HG03354 (cell line): ENCODE results near the gene STON2.

Source experiments
- ATAC-seq: cut with Tn5 transposase; IDR thresholded peaks from one replicate; pipeline ENCODE4 v1.9.1; 2021; ENCODE audit warnings: mild to moderate bottlenecking; ENCODE audit not compliant: unreplicated experiment, poor library complexity, severe bottlenecking

Gene STON2

DNA sequence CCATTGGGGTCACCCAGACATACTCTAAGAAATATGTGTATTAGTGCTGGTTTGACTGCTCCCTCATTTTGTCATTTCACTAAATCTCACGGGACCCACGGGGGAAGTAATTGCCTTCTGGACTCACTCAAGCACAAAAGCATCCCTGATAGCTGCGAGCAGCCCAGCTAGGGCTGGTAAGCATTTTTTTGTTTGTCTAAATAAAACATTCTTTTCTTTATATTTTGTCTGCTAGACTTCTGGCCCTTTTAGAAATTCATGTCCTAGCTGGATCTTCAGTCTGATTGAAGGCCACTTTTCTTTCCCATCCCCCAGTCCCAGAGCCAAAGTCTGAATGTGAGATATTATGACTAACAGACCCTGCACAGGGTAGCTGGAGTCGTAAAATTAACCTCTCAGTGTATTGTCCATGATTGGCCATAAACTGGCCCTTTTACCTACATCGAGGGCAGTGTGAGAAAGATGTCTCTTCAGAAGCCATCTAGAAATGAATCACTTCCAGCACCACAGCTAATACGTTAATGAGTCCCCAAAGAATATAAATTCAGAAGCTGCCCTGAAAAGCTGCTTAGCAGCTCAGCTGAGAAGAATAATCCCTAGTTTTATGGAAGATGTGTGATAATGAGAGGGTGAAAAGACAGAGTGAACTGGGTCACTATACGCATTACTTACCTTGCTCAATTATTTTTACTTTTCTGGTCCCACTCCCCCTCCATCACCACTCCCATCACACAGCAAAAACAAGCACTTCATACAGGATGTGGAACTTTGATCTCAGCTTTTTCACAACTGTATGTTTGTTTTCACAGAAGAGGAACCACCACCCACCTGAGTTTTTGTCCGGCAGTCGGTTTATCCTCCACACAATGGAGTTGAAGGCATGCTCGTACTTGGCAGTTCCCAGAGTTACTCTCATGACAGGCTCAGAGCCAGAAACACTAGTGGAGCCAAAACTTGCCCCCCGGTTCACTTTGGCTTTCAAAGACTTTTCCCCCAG is 123.8 kb downstream of the STON2 start:
- peak; percentile 90 for ATAC-seq

DNA sequence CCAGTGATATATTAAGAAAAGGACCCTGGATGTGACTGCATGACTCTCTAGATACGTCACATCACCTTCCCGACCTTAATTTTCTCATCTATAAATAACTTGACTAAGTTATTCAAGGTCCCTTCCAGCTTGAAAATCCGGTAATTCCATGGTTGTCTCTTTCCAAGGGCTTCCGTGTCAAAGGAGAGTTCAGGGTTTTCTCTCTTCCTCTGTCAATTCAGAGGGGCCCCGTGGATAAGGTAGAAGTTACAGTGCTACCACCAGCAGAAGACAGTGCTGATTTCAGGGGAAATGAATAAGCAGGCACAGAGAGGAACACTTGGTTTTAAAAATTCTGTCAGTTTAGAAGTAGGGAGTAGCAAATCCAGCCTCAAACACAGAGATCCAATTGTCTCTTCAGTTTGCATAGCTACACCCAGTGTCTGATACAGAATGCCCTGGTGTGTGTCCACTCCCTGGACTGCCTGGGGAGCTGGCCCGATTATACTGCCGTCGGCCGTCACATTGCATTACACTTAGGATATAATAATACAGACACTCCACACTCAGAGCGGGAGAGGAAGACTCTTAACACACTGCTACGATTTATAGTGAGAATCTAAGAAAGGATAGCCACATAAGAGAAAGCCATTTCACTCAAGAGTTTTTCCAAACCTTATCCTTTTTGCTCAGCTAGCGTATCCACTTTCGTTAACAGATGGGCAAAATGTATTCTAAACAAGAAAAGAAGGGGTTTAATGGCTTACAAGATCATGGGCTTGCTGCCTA is 124.6 kb downstream of the STON2 start:
- no peak for ATAC-seq

DNA sequence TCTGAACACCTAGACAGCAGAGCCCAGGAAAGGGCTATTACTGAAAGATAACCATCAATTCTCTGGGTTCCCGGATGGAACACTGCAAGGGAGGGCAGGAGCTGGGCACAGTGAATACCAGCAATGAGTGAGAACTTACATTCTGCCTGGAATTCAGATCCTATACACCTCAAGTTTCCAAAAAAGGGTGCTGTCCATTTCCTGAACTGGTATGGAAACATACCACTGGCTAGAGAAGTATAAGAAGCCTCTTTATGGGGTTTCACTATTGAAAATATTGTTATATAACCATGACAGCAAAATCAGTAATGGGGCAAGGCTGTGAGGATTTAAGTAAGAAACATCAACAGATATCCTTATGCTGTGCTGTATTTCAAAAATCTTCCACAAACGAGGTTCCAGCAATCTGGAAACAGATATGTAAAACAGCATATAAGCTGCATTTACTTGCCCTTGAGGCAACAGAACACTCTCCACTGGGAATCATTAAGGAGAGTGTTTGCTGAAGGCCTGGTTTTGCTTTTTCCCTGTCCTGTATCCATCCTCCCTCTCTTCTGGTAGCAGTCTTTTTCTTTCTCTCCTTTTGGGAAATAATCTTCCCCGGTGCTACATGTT is 126.1 kb downstream of the STON2 start:
- no peak for ATAC-seq

DNA sequence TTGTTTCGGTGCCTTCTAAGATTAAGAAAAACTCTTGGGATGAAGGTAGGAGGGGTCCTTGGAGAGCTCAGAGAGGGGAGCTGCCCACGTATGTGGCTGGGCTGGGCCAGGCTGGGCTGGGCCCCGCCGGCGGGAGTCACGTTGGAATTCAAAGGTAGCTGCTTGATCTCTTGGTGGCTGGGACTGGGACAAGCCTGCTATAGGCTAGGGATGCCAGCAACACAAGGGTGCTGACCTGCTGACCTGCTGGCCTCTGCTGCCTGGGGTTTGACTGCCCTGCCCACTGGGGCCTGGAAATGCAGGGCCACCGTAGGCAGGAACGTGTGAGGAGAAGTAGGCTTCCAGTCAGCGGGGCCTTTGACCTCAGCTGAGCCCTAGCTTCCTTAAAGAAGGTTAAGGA is 126.6 kb downstream of the STON2 start:
- ATAC-seq, result no peak

DNA sequence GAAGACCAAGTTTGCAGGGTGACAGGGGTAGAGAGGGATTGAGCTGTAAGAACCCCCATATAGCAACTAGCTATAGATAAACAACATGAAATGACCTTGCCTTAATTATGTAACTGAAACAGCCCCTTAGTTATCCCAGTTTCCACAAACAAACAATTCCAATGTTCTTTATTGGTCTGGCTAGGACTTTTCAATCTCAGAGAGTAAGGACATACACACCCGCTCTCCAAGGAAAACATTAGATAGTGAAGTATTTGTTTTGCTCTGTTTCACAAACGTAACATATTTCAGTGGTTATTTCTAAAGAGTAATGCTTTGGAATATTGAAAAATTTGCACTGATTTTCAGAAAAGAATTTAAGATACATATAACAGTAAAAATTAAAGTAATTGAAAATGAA is 127.8 kb downstream of the STON2 start:
- ATAC-seq, result no peak

DNA sequence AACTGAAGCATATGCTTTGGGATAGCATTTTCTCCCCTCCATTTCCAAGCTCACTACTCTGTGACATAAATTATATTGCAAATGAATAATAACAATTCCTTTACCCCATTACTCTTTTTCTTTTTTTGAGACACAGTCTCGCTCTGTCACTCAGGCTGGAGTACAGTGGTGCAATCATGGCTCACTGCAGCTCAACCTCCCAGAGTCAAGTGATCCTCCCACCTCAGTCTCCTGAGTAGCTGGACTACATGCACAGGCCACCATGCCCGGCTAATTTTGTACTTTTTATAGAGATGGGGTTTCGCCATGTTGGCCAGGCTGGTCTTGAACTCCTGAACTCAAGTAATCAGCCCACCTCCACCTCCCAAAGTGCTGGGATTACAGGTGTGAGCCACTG is 130.1 kb downstream of the STON2 start:
- ATAC-seq, result no peak

DNA sequence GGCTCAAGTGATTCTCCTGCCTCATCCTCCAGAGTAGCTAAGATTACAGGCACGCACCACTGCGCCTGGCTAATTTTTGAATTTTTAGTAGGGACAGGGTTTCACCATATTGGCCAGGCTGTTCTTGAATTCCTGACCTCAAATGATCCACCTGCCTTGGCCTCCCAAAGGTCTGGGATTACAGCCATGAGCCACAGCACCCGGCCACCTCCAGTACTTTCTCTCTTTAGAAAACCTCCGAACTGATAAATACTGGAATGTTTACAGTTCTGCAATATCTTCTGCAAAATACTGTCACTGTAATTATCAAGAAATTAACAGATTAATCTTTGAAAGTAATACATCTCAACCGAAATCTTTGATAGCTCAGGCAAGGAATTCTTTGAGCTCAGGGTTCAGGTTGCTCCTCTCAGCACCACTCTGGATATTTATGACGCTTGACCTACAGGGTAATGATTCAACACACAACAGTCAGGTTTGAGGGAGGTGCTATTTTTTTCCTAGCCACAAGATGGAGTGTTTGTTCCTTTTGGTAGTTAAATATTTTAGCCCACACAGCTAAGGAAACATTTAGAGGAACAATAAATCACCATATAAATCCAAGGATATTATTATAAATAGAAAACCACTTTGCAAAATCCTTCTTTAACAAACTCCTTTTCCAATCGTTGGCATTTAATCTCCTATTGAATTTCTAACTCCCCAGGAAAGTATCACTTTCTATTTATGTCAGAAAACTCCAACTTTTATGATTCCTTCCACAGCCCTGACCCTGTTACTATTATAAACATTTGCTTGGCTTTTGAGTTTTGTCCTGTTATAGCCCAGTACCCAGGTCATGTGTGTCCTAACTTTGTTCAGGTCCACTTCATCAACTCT is 130.8 kb downstream of the STON2 start:
- ATAC-seq, result peak; percentile 83

DNA sequence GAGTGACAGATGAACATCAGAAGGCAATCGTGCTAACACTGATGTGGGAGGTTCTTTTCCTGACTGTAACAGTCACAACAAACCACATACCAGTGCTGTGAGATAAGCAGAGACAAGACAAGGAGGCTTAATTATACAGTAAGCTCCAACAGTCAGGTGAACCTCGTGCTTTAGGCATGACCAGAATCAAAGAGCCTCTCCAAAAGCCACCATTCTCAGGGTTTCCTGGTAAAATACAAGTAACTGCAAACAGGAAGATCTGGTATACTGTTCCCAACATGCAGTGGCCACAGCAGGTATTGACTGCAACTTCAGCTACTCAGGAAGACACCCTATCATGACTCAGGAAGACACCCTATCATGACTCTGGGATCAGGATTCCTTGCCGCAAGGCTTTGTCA is 132.1 kb downstream of the STON2 start:
- ATAC-seq, result peak; percentile 46

DNA sequence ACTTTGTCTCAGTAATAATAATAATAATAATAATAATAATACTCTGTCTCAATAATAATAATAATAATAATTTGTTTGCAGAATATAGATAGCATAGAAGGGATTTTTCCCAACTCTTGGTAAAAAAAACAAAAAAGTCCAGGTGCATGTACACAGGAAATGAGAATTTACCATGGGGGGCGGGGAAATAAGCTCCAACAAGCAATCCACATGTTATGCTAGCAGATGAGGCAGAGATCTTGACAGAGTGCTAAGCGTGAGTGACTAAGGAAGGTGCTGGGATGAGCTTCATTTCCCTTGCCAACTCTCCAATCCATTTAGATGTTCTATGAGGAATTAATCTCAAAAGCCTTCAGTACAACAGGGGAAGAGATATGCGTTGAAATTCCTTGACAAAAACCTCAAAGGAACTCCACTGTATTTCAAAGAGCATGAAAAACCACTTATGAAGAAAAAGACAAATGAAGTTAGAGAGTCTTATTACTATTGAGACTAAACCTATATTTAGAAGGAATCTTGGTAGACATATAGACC is 134.4 kb downstream of the STON2 start:
- ATAC-seq, result no peak

DNA sequence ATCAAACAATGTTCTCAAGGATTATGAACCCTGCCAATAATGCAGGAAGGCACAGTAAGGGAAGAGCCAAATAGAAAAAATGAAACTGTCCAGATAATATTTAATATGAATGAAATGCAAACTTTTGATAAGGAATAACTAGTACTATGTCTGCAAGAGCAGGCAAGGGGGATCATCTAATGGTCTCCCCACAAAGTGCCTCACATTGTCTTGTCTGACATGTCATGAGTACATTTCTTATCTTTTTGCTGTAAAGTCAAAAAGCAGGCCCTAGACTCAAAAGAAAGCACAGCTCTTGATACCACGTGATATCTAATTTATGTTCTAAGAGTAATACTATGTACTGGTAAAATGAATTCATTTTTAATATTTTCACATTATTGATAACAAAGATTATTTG is 135.5 kb downstream of the STON2 start:
- ATAC-seq, result no peak

DNA sequence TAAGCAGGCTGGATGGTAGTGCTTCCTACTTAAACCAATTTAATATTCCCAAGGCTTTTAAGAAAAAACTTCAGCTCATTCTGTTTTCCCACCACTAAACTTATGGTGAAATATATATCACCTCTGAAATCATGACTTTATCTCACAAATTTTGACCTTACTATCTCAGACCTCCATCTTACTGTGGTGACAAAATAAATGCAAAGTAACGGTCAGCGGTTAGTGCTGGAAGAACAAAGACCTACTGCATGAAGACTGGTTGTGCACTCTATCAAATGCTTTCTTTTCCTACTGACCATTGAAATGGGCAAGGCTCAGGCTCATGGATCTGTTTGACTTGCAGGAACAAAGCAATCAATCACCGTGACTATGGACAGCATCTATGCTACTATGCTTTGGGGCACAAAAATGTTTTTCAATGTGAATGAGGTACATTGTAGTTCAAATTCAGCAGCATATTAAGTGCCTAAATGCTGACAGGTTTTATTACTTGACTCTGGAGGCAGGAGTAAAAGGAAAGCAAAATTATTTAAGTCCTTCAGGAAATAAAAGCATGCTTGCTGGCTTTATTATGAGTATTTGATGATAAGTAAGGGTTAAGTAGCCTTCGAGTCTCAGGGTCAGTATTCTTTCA is 136.2 kb downstream of the STON2 start:
- no peak for ATAC-seq

DNA sequence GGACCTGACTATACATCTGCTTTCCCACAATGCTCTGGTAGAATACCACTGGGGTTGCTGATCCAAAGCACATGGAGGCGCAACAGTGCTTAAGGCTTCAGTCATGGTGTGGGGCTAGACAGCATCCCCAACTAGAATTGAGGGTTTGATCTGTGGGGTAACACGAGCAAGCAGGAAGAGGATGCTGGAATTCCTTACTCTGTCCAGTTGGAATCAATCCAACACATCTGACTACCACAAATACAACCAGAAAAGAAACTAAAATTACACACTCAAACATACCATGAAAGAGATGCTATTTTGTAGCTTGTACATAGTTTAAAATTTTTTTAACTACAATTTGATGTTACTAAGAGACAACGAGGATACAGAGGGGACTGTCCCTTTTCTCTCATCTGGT is 138.9 kb downstream of the STON2 start:
- ATAC-seq, result no peak

DNA sequence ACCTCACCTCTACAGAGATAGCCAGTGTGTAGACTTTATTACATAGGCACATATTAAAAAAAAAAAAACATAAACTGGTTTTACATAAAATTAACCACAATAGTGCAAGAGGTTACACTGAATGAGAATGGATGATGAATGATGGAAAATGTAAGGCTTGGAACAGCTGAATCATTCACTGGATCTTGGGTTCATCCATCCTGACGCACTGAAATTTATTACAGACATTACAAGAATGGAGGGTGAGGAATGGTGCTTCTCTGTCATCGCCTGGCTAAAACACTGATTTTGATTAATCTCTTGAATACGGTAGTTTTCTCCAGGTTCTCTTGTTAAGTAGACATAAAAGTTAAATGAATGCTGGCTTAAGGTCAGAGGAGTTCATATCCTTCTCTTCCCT is 139.4 kb downstream of the STON2 start:
- ATAC-seq, result no peak

DNA sequence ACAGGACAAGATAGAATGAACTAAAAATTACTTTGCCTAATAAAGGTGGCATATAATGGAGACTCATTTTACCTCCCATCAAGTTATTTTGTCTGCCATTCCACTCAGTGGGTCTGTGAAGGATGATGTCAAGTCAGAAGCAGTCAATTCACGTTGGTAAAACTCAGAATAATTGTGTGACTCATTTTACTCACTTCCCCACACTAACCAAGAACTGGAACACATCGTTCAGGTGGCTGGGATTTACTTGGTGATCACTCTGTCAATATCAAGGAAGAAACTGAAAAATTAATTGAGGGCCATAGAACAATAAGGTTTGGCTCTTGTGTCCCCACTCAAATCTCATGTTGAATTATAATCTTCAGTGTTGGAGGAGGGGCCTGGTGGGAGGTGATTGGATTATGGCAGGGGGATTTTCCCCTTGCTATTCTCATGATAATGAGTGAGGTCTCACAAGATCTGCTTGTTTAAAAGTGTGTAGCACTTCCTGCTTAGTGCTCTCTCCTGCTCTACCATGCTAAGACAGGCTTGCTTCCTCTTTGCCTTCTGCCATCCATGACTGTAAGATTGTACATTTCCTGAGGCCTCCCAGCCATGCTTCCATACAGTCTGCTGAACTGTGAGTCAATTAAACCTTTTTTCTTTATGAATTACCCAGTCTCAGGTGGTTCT is 143.7 kb downstream of the STON2 start:
- ATAC-seq, result peak; percentile 66

DNA sequence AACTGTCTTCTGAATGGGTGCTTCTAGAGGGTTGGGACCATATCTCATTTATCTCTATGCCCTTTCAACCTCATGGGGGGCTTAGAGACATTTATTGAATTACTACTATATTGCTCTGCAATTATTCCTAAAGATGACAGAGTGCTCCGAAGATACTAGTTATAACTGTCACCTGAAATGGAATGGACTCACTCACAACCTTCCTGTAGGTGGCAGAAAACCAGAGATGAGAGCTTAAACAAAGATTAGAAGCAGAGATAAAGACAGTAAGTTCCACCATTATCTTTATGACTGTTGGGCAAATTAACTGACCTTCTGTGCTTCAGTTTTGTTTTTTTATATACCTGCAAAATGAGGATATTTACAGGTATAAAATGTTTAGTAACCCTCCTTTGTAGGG is 147.8 kb downstream of the STON2 start:
- ATAC-seq, result no peak

DNA sequence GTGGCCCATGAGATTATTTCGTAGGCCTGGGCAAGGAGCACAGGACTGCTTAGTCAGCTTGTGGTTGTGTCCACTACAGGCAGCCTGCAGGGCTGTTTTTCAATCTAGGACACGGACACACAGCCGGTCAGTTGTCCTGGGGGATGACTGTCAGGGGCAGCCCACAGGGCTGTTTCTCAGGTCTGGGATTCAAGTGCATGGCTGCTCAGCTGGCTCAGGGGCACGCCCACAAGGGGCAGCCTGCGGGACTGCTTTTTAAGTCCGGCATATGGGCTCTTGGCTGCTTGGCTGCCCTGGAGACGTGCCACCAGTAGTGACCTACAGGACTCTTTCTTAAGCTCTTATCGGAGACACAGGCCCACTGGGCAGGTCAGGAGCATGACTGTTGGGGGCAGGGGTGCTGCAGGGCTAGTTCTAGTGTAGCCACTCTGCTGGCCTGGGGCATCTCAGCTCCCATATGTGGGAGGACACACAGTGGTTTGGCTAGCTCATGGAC is 152.8 kb downstream of the STON2 start:
- no peak for ATAC-seq

DNA sequence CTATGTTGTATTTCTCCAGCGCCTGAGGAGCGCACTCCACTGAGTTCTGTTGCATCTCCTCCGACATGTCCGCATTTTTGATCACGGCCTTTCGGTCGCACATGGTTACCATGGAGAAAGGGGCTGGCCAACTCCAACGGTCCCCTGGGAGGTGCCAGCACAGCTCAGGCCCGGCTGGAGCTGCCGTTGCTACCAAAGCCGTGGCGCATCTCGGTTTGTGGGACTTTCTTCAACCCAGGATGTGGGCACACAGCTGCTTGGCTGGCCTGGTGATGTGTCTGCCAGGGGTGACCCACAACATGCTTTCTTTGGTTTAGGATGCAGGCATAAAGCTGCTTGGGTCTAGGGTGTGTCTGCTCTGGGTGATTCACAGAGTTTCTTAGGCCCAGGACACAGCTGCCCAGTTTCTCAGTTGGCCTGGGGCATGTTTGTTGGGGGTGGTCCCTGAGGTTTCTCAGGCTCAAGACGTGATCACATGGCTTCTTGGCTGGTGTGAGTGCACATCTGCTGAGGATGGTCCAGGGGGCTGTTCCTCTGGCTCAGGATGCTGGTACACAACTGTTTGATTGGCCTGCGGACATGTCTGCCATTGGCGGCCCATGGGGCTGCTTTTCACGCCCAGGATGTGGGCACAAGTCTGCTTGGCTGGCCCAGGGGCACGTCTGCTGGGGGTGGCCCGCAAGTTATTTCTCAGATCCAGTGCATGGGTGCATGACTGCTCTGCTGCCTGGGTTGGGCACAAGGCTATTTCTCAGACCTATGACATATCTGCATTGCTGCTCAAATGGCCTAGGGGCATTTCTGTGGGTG is 153.5 kb downstream of the STON2 start:
- ATAC-seq, result no peak
